ENCODE measurements around the gene NUDT3.

NUDT3 gene

GRCh38 chr6:34240329-34241248, 151.9 kb downstream of the NUDT3 start:
- intact Hi-C loops (cut with DNase I; ENCODE audit: low total_unique reads) = no loop called here
- Histone ChIP-seq H3K27me3 (no peaks in the 10 kb centered on the region), H3K4me1 (peaks cover 0 to 35% (median 29%) of the 10 kb centered on the region in 4 donors)

GRCh38 chr6:34239893-34240292, 152.6 kb downstream of the NUDT3 start:
- no peak overlapping the region for H3K4me3 ChIP-seq
- no peak overlapping the region for H3K27ac ChIP-seq
- intact Hi-C loops (cut with DNase I; ENCODE audit: low total_unique reads) = no loop called here
- H3K4me1 ChIP-seq = peaks cover 0 to 36% (median 30%) of the 10 kb centered on the region in 4 donors
- TF ChIP-seq CTCF (IDR thresholded peaks at IDR 0.05) = no peak
- no peaks in the 10 kb centered on the region for H3K9me3 ChIP-seq
- H3K27me3 ChIP-seq = no peaks in the 10 kb centered on the region
- peaks cover 0 to 33% (median 0%) of the 10 kb centered on the region in 3 donors for H3K36me3 ChIP-seq
- peak in 1 of 2 donors; percentile 37 for DNase-seq

More at GRCh38 chr6:34240329-34241248, 151.9 kb downstream of the NUDT3 start:
- no peak overlapping the region for H3K4me3 ChIP-seq
- TF ChIP-seq CTCF (IDR thresholded peaks at IDR 0.05) = no peak
- peaks cover 0 to 33% (median 0%) of the 10 kb centered on the region in 3 donors for H3K36me3 ChIP-seq
- peak in 1 of 2 donors; percentile 57 for DNase-seq
- no peak overlapping the region for H3K27ac ChIP-seq
- no peaks in the 10 kb centered on the region for H3K9me3 ChIP-seq

- peak in 1 of 2 donors; percentile 10 for DNase-seq
- no peak overlapping the region for H3K4me3 ChIP-seq
- intact Hi-C loops (cut with DNase I; ENCODE audit: low total_unique reads) = no loop called here
Observed at GRCh38 chr6:34239500-34239825, 153.0 kb downstream of the NUDT3 start.

DNA sequence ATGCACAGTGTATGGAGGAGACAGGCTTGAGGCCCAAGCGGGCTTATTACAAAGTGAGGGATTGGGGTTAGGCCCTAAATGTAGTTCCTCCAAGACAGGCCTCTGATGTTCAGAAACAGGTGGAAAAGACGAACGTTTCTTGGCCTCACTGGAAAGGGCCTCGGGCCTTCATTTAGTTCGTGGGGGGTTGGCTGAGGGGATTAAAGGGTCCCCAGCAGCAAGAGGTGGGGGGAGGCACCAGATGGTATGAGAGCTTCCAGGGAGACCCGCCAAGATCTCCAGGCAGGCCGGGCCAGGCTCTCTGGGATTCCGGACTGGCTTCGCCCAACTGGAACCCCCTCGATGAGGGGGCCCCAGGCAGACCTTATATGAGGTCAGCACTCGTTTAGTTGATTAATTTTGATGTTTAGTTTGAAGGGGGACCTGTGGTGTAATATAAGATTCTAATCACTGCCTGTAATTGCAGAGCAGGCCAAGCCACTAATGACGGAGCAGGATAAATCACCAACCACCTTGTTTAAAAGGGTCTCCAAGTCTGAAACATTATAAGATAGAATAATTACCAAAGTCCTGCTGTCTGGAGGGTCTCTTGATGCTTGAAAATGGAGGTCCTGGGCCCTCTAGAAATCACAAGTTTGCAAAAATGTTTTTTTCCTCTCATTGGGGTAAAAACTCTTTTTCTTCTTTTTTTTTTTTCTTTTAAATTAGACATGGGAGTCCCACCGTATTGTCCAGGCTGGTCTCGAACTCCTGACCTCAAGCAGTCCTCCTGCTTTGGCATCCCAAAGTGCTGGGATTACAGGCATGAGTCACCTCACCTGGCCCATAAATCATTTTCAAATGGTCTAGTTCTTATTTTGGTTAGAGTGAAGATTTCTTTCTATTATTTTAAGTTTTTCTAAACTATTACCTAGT, 153.6 kb downstream of the NUDT3 start:
- TF ChIP-seq CTCF (IDR thresholded peaks at IDR 0.05) = no peak
- Histone ChIP-seq H3K27me3 (no peaks in the 10 kb centered on the region), H3K9me3 (no peaks in the 10 kb centered on the region), H3K4me3 (peak overlapping the region in 1 of 2 donors; percentile 74), H3K27ac (no peak overlapping the region), H3K4me1 (peaks cover 0 to 26% (median 20%) of the 10 kb centered on the region in 4 donors), H3K36me3 (peaks cover 0 to 33% (median 0%) of the 10 kb centered on the region in 3 donors)
- intact Hi-C loops (cut with DNase I; ENCODE audit: low total_unique reads) = no loop called here
- peak in 1 of 2 donors; percentile 58 for DNase-seq

More at GRCh38 chr6:34239500-34239825, 153.0 kb downstream of the NUDT3 start:
- Histone ChIP-seq H3K9me3 (no peaks in the 10 kb centered on the region), H3K4me1 (peaks cover 0 to 32% (median 26%) of the 10 kb centered on the region in 4 donors), H3K27ac (no peak overlapping the region), H3K36me3 (peaks cover 0 to 33% (median 0%) of the 10 kb centered on the region in 3 donors), H3K27me3 (no peaks in the 10 kb centered on the region)
- no peak for TF ChIP-seq CTCF (IDR thresholded peaks at IDR 0.05)
